GM13976 (cell line): ENCODE results near the gene FCRL5.

Experiments used
- DNase-seq: peaks from one replicate; pipeline ENCODE4 v3.0.0; 2012; ENCODE audit warnings: low spot score
- in situ Hi-C: fragments of 300-500 bp; cut with MboI; formaldehyde crosslinking; loops from one replicate; pipeline ENCODE4 v1.12.0; 2022; ENCODE audit warnings: low sequenced_read_pairs, mixed read lengths, inconsistent platforms; ENCODE audit not compliant: unreplicated experiment
- TF ChIP-seq, protein P1 (sequence below): IDR thresholded peaks from 2 replicates; pipeline ENCODE4 v1.5.1; 2012; ENCODE audit warnings: borderline replicate concordance, mild to moderate bottlenecking; ENCODE audit not compliant: insufficient read depth; ENCODE audit errors: extremely low read depth, missing control alignments, control extremely low read depth

Gene FCRL5

DNA sequence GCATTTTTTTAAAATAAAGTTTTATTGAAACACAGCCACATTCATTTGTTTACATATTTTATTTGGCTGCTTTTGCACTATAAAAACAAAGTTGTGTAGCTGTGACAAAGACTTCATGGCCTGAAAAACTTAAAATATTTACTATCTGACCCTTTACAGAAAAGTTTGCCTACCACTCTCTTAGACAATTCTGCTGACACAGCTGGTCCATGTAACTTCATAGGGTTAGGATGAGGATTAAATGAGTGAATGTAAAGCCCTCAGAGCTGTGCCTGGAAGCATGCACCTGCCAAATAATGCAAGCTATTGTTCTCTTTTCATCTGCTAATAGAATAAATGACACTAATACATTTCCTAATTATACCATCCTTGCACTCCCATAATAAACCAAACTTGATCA is 67.7 kb downstream of the FCRL5 start:
- in situ Hi-C loops = no loop called here
- TF ChIP-seq, protein P1, sequence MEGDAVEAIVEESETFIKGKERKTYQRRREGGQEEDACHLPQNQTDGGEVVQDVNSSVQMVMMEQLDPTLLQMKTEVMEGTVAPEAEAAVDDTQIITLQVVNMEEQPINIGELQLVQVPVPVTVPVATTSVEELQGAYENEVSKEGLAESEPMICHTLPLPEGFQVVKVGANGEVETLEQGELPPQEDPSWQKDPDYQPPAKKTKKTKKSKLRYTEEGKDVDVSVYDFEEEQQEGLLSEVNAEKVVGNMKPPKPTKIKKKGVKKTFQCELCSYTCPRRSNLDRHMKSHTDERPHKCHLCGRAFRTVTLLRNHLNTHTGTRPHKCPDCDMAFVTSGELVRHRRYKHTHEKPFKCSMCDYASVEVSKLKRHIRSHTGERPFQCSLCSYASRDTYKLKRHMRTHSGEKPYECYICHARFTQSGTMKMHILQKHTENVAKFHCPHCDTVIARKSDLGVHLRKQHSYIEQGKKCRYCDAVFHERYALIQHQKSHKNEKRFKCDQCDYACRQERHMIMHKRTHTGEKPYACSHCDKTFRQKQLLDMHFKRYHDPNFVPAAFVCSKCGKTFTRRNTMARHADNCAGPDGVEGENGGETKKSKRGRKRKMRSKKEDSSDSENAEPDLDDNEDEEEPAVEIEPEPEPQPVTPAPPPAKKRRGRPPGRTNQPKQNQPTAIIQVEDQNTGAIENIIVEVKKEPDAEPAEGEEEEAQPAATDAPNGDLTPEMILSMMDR = no peak
- no peak for DNase-seq

DNA sequence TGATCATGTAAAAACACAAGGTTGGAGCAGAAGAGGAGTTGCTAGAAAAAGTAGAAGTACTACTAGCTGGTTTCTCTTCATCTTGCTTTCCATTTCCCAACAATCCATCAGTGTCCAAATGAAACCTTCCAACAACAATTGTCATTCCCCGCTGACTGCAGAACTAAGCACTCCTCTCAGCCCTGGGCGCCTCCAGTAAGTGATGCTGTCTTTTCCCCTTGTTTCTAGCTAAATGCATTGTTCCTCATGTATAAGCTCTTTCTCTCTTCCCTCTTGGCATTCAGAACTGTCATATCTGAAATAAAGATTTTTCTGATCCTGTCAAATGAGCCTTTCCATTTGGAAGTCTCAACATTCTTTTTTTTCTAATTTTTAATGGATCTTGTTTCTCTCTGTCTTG is 68.7 kb downstream of the FCRL5 start:
- TF ChIP-seq, protein P1 = no peak
- DNase-seq = no peak
- in situ Hi-C loops = no loop called here

DNA sequence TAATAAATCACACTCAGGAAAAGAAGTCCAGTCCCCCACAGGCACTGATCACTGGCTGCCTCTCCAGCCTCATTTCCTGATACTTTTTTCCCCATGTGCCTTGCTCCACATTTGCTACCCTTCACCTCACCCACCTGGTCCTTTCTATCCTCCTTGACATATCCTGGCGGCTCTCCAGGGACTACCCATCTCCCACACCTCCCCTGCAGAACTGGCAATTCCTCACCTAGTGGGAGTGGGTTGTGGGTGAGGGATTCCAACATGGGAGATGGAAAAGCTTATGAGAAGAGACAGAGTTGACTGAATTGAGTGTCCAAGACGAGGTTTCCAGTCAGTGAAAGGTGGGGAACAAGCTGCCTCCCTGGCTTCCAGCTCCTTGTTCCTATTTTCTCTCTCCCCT is 69.6 kb downstream of the FCRL5 start:
- in situ Hi-C loops = no loop called here
- TF ChIP-seq, protein P1 = no peak
- DNase-seq = no peak

DNA sequence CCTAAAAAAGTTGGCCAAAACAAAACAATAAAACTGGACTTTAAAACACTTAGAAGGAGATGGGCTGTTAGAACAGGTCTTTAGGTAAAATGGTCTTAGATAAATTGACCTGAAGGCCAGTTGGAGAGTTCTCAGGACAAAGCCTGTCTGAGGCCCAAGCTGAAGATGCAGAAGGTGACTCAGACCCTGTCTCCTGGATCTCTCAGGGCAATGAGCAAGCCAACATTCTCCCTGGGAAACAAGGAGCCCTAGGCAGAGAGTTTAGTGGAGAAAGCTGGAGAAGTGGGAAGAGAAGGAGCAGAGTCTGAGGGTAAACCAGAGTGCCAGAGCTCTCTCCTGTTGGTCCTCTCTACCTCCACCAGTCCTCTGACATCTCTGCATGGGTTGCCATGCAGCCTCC is 70.1 kb downstream of the FCRL5 start:
- TF ChIP-seq, protein P1 = no peak
- no peak for DNase-seq
- in situ Hi-C loops = no loop called here

DNA sequence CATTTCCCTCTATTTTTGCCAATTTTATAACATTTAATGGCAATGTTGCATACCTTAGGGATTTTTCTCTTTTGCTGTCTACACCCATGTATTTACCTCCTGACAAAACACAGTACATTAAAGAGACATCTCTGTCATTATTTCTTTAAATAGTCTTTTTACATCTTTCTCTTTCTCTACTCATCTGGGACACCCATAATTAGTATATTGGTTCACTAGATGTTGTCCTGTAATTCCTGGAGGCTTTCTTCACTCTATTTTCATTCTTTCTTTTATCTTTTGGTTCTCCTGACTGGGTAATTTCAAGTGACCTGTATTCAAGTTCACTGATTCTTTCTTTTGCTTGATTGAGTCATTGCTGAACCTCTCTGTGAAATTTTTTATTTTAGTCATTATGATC is 74.3 kb downstream of the FCRL5 start:
- TF ChIP-seq, protein P1 = no peak
- DNase-seq = no peak
- in situ Hi-C loops = no loop called here

DNA sequence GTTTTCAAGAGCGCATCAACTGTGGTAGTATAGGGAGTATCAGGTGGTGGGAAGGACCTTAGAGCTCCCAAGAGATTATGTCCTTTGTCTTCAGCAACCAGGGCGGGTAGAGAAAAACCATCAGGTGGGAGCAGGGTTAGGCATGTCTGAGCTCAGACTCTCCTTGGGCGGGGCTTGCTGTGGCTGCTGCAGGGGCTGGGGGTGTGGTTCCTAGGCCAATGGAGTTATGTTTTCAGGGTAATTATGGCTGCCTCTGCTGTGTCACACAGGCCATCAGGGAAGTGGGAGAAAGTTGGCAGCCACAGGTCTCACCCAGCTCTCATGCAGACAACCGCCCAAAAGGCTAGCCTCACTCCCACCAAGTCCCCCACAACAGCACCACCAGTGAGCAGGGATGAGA is 74.9 kb downstream of the FCRL5 start:
- no peak for DNase-seq
- TF ChIP-seq, protein P1 = no peak
- in situ Hi-C loops = no loop called here

DNA sequence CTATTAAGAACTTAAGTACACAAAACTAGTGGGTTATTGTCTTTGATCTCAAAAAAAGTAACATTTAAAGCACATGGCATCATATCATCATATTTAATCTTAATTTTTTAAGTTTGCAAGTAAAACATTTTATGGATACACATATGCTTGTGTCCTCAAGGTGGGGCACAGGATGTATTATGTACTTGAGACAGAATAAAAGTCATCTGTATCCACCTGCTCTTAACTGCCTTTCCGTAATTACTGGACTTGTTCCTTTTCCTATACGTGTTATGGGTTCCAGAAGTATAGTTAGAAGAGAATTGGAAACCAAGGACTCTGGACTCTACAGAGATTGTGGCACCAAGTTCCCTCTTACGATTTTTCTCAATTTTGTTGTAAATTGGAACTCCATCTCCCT is 79.4 kb downstream of the FCRL5 start:
- no peak for DNase-seq
- TF ChIP-seq, protein P1 = no peak
- in situ Hi-C loops = no loop called here
